ENCODE results near the gene IGF2R.

The IGF2R gene

GRCh38 chr6:160077024-160077423, 108.1 kb downstream of the IGF2R start:
- H3K4me1 ChIP-seq (ENCODE audit: control insufficient read depth, insufficient read depth, low read length) = no peaks in the 10 kb centered on the region
- H3K27me3 ChIP-seq (ENCODE audit: control insufficient read depth, insufficient read depth, low read length) = no peaks in the 10 kb centered on the region
- no peak overlapping the region for H3K9ac ChIP-seq (ENCODE audit: low read depth, low read length)
- no peak overlapping the region for H3K4me3 ChIP-seq (ENCODE audit: low read depth, low read length)
- no peaks in the 10 kb centered on the region for H3K9me3 ChIP-seq (ENCODE audit: control insufficient read depth, insufficient read depth, low read length)
- peaks cover 66% of the 10 kb centered on the region for H3K36me3 ChIP-seq (ENCODE audit: control insufficient read depth, insufficient read depth, low read length)

GRCh38 chr6:160077526-160077925, 108.6 kb downstream of the IGF2R start:
- H3K4me1 ChIP-seq (ENCODE audit: control insufficient read depth, insufficient read depth, low read length) = no peaks in the 10 kb centered on the region
- H3K36me3 ChIP-seq (ENCODE audit: control insufficient read depth, insufficient read depth, low read length) = peaks cover 62% of the 10 kb centered on the region
- no peak overlapping the region for H3K9ac ChIP-seq (ENCODE audit: low read depth, low read length)
- no peaks in the 10 kb centered on the region for H3K27me3 ChIP-seq (ENCODE audit: control insufficient read depth, insufficient read depth, low read length)
- H3K4me3 ChIP-seq (ENCODE audit: low read depth, low read length) = no peak overlapping the region
- no peaks in the 10 kb centered on the region for H3K9me3 ChIP-seq (ENCODE audit: control insufficient read depth, insufficient read depth, low read length)

DNA sequence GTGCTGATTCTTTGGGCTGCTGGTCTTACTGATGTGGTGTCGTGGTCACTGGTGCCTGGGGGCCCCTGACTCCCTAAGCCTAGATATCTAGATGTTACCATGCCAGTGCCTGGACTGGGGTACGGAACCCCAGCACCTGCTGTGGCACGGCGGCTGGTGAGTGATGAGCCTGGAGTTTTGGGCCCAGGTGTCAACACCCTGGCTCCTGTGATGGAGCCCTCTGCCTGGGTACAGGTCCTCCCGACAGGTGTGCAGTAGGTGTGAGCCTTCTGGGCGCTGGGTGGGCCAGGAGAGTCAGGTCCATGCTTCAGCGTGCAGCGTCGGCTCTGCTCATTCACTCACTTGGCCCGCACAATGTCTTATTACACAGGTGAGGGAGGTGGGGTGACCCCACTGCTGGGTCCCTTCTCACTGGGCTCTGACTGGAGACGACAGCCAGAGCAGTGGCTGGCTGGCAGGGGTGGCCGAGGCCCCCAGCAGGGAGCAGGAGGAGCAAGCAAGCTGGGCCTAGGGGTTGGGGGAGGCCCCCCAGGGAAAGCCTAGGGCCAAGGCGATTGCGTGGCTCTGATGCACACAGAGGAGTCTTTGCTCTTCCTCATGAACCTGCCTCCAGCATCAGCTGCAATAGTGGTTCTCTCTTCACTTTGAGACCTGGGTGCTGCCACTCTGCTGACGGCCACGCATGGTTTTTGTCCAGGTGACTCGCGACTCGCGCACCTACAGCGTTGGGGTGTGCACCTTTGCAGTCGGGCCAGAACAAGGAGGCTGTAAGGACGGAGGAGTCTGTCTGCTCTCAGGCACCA, 110.2 kb downstream of the IGF2R start:
- H3K4me3 ChIP-seq (ENCODE audit: low read depth, low read length) = no peak overlapping the region
- H3K9ac ChIP-seq (ENCODE audit: low read depth, low read length) = no peak overlapping the region
- H3K4me1 ChIP-seq (ENCODE audit: control insufficient read depth, insufficient read depth, low read length) = no peaks in the 10 kb centered on the region
- peaks cover 51% of the 10 kb centered on the region for H3K36me3 ChIP-seq (ENCODE audit: control insufficient read depth, insufficient read depth, low read length)
- H3K9me3 ChIP-seq (ENCODE audit: control insufficient read depth, insufficient read depth, low read length) = no peaks in the 10 kb centered on the region
- H3K27me3 ChIP-seq (ENCODE audit: control insufficient read depth, insufficient read depth, low read length) = no peaks in the 10 kb centered on the region

DNA sequence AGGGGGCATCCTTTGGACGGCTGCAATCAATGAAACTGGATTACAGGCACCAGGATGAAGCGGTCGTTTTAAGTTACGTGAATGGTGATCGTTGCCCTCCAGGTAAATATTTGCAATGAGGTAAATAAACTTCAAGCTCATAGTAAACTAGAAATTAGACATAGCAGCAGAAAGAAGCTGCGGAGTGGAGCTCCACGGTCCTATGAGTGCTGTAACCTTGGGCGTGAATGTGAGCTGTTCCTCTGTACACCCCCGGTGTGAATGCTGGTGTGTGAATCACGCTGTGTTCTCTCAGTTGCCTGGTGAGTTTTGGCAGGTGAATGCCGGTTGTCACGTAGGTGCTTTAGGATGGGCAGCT, 110.8 kb downstream of the IGF2R start:
- H3K27me3 ChIP-seq (ENCODE audit: control insufficient read depth, insufficient read depth, low read length) = no peaks in the 10 kb centered on the region
- H3K9ac ChIP-seq (ENCODE audit: low read depth, low read length) = no peak overlapping the region
- H3K36me3 ChIP-seq (ENCODE audit: control insufficient read depth, insufficient read depth, low read length) = peaks cover 50% of the 10 kb centered on the region
- H3K9me3 ChIP-seq (ENCODE audit: control insufficient read depth, insufficient read depth, low read length) = no peaks in the 10 kb centered on the region
- no peak overlapping the region for H3K4me3 ChIP-seq (ENCODE audit: low read depth, low read length)
- H3K4me1 ChIP-seq (ENCODE audit: control insufficient read depth, insufficient read depth, low read length) = no peaks in the 10 kb centered on the region

DNA sequence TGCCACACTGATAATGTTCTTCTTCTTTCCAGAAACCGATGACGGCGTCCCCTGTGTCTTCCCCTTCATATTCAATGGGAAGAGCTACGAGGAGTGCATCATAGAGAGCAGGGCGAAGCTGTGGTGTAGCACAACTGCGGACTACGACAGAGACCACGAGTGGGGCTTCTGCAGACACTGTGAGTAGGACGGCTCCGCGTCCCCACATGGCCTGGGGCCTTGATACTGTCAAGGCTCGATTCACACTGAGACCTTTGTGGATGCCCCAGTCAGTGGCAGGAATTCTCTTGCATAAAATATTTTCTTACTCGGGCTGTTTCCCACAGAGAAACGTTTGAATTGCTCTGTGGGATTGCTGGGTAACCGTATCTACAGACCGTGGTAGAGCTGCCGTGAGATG, 111.2 kb downstream of the IGF2R start:
- Histone ChIP-seq H3K9ac (ENCODE audit: low read depth, low read length) (no peak overlapping the region), H3K36me3 (ENCODE audit: control insufficient read depth, insufficient read depth, low read length) (peaks cover 51% of the 10 kb centered on the region), H3K9me3 (ENCODE audit: control insufficient read depth, insufficient read depth, low read length) (no peaks in the 10 kb centered on the region), H3K4me1 (ENCODE audit: control insufficient read depth, insufficient read depth, low read length) (no peaks in the 10 kb centered on the region), H3K27me3 (ENCODE audit: control insufficient read depth, insufficient read depth, low read length) (no peaks in the 10 kb centered on the region), H3K4me3 (ENCODE audit: low read depth, low read length) (no peak overlapping the region)

DNA sequence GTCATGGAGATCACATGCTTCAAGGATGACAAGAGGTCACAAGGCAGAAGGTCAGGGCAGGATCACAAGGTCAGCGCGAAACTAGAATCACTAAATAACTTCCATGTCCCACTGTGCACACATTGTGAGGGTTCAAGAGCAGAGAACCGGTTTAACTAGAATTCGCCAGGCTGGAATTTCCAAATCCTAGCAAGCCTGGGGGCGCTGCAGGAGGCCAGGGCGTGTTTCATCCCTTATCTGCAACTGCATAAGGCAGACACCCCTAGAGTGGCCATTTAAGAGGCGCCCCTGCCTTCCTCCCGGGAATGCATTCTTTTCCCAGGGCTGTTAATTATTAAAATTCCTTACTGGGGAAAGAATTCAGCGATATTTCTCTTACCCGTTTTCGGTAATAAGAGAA, 112.5 kb downstream of the IGF2R start:
- Histone ChIP-seq H3K9me3 (ENCODE audit: control insufficient read depth, insufficient read depth, low read length) (no peaks in the 10 kb centered on the region), H3K4me1 (ENCODE audit: control insufficient read depth, insufficient read depth, low read length) (no peaks in the 10 kb centered on the region), H3K4me3 (ENCODE audit: low read depth, low read length) (no peak overlapping the region), H3K27me3 (ENCODE audit: control insufficient read depth, insufficient read depth, low read length) (no peaks in the 10 kb centered on the region), H3K36me3 (ENCODE audit: control insufficient read depth, insufficient read depth, low read length) (peaks cover 52% of the 10 kb centered on the region), H3K9ac (ENCODE audit: low read depth, low read length) (no peak overlapping the region)

- peaks cover 57% of the 10 kb centered on the region for H3K36me3 ChIP-seq (ENCODE audit: control insufficient read depth, insufficient read depth, low read length)
- no peak overlapping the region for H3K9ac ChIP-seq (ENCODE audit: low read depth, low read length)
- H3K4me3 ChIP-seq (ENCODE audit: low read depth, low read length) = no peak overlapping the region
- no peaks in the 10 kb centered on the region for H3K9me3 ChIP-seq (ENCODE audit: control insufficient read depth, insufficient read depth, low read length)
- no peaks in the 10 kb centered on the region for H3K4me1 ChIP-seq (ENCODE audit: control insufficient read depth, insufficient read depth, low read length)
- no peaks in the 10 kb centered on the region for H3K27me3 ChIP-seq (ENCODE audit: control insufficient read depth, insufficient read depth, low read length)
These were observed 113.7 kb downstream of the IGF2R start for GRCh38 chr6:160082627-160083026.

- Histone ChIP-seq H3K9me3 (ENCODE audit: control insufficient read depth, insufficient read depth, low read length) (no peaks in the 10 kb centered on the region), H3K9ac (ENCODE audit: low read depth, low read length) (no peak overlapping the region), H3K27me3 (ENCODE audit: control insufficient read depth, insufficient read depth, low read length) (no peaks in the 10 kb centered on the region), H3K36me3 (ENCODE audit: control insufficient read depth, insufficient read depth, low read length) (peaks cover 50% of the 10 kb centered on the region), H3K4me3 (ENCODE audit: low read depth, low read length) (no peak overlapping the region), H3K4me1 (ENCODE audit: control insufficient read depth, insufficient read depth, low read length) (no peaks in the 10 kb centered on the region)
These were observed 115.4 kb downstream of the IGF2R start for GRCh38 chr6:160084198-160084776.

DNA sequence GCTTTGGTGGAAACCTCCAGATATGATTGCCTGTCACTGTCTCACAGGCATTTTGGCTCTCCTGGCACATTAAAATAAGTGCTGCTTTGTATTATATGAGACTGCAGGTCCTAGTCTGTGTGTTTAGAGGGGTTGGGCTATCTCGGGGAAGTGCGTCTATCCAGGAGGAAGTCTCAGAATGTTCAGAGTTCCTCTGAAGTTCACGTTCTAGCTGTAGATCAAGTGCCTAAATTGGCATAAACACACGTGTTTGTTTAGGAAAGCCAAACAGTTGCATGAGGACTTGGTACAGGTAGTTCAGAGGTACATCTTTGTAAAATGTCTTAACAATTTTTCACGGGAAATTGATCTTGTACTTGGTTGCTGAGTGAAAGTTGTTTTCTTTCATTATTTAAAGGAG, 116.3 kb downstream of the IGF2R start:
- no peak overlapping the region for H3K4me3 ChIP-seq (ENCODE audit: low read depth, low read length)
- no peaks in the 10 kb centered on the region for H3K4me1 ChIP-seq (ENCODE audit: control insufficient read depth, insufficient read depth, low read length)
- H3K9ac ChIP-seq (ENCODE audit: low read depth, low read length) = no peak overlapping the region
- peaks cover 46% of the 10 kb centered on the region for H3K36me3 ChIP-seq (ENCODE audit: control insufficient read depth, insufficient read depth, low read length)
- no peaks in the 10 kb centered on the region for H3K27me3 ChIP-seq (ENCODE audit: control insufficient read depth, insufficient read depth, low read length)
- H3K9me3 ChIP-seq (ENCODE audit: control insufficient read depth, insufficient read depth, low read length) = no peaks in the 10 kb centered on the region

- H3K9me3 ChIP-seq (ENCODE audit: control insufficient read depth, insufficient read depth, low read length) = no peaks in the 10 kb centered on the region
- H3K36me3 ChIP-seq (ENCODE audit: control insufficient read depth, insufficient read depth, low read length) = peaks cover 48% of the 10 kb centered on the region
- no peak overlapping the region for H3K4me3 ChIP-seq (ENCODE audit: low read depth, low read length)
- H3K27me3 ChIP-seq (ENCODE audit: control insufficient read depth, insufficient read depth, low read length) = no peaks in the 10 kb centered on the region
- H3K9ac ChIP-seq (ENCODE audit: low read depth, low read length) = no peak overlapping the region
- no peaks in the 10 kb centered on the region for H3K4me1 ChIP-seq (ENCODE audit: control insufficient read depth, insufficient read depth, low read length)
These were observed 117.0 kb downstream of the IGF2R start for GRCh38 chr6:160085713-160086505.

DNA sequence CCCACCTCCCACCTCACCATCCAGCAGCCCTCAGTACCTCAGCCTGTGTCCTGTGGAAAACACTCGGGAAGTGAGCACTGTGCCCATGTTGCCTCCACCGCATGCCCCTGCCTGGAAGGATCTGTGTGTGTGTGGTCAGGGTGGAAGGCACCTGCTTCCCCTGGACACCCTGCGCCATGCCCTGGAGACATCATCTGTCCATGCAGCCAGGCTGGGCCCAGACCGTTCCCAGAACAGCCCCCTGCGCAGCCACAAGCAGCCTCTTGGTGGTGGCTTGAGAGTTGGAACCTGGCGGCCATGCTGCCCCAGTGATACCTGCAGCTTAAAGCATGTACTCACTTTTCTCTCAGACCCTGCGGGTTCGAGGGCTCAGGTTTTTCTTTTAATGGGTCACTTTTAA, 117.9 kb downstream of the IGF2R start:
- Histone ChIP-seq H3K4me3 (ENCODE audit: low read depth, low read length) (no peak overlapping the region), H3K9ac (ENCODE audit: low read depth, low read length) (no peak overlapping the region), H3K9me3 (ENCODE audit: control insufficient read depth, insufficient read depth, low read length) (no peaks in the 10 kb centered on the region), H3K27me3 (ENCODE audit: control insufficient read depth, insufficient read depth, low read length) (no peaks in the 10 kb centered on the region), H3K36me3 (ENCODE audit: control insufficient read depth, insufficient read depth, low read length) (peaks cover 47% of the 10 kb centered on the region), H3K4me1 (ENCODE audit: control insufficient read depth, insufficient read depth, low read length) (no peaks in the 10 kb centered on the region)

Measured in iPS-15b (cell line).